K562 (cell line): ENCODE measurements around the gene DRC3. TPM values are rescaled to one million over a fixed set of nuclear protein-coding genes. Genes with fewer than 3 reads are reported as not detected.

Experiments used
- CEBPZ ChIP-seq: fragments of 150-350 bp; IDR thresholded peaks from 2 replicates; pipeline ENCODE4 v1.6.1; 2014; ENCODE audit warnings: low read depth, mild to moderate bottlenecking, low read length, borderline replicate concordance
- CHD2 ChIP-seq: IDR thresholded peaks from 2 replicates; pipeline ENCODE4 v1.6.1; 2011; ENCODE audit warnings: low read depth, low read length
- EGR1 ChIP-seq: fragments of 450-650 bp; conservative IDR thresholded peaks from 2 replicates; pipeline ENCODE4 v1.6.1; 2017; ENCODE audit warnings: mild to moderate bottlenecking
- HNRNPK ChIP-seq: fragments of 200-400 bp; formaldehyde crosslinking; IDR thresholded peaks from one replicate; pipeline ENCODE4 v1.6.1; 2018; ENCODE audit warnings: mild to moderate bottlenecking, low read depth, low read length; ENCODE audit not compliant: poor library complexity, severe bottlenecking
- NFIX ChIP-seq: fragments of 250-450 bp; sonication (Bioruptor Pico); IDR thresholded peaks from 2 replicates; pipeline ENCODE4 v1.4.0; 2020; ENCODE audit warnings: low read depth, mild to moderate bottlenecking, moderate library complexity
- NR0B1 ChIP-seq: fragments of 450-650 bp; IDR thresholded peaks from one replicate; pipeline ENCODE4 v1.6.1; 2018; ENCODE audit warnings: mild to moderate bottlenecking, moderate library complexity; ENCODE audit not compliant: partially characterized antibody
- PPARD ChIP-seq: fragments of 250-450 bp; sonication (Bioruptor Pico); IDR thresholded peaks from 2 replicates; pipeline ENCODE4 v1.8.0; 2022; ENCODE audit warnings: inconsistent platforms, mild to moderate bottlenecking, moderate library complexity
- PRDM10 ChIP-seq: fragments of 450-650 bp; IDR thresholded peaks from 2 replicates; pipeline ENCODE4 v1.6.1; 2018; ENCODE audit not compliant: partially characterized antibody
- PRMT5 ChIP-seq: sonication (generic); formaldehyde crosslinking; IDR thresholded peaks from 2 replicates; pipeline ENCODE4 v1.5.0; 2020; ENCODE audit warnings: missing genetic modification reagents
- RERE ChIP-seq: sonication (generic); formaldehyde crosslinking; IDR thresholded peaks from 2 replicates; pipeline ENCODE4 v1.8.0; 2023; ENCODE audit warnings: missing genetic modification reagents, mild to moderate bottlenecking, borderline replicate concordance
- STAT5B ChIP-seq: fragments of 250-450 bp; sonication (Bioruptor Pico); IDR thresholded peaks from 2 replicates; pipeline ENCODE4 v1.8.0; 2021; ENCODE audit warnings: mild to moderate bottlenecking, inconsistent platforms
- ZNF12 ChIP-seq: sonication (generic); formaldehyde crosslinking; IDR thresholded peaks from 2 replicates; pipeline ENCODE4 v1.4.0; 2020; ENCODE audit warnings: mild to moderate bottlenecking, missing genetic modification reagents
- ZNF696 ChIP-seq: fragments of 250-450 bp; sonication (Bioruptor Pico); conservative IDR thresholded peaks from 2 replicates; pipeline ENCODE4 v1.4.0; 2020; ENCODE audit warnings: mild to moderate bottlenecking, moderate library complexity
- polyA plus RNA-seq, 8 experiments: library from polyadenylated mRNA; depleted of rRNA in 4 of 8; stranded (reverse) in 5 of 8; unstranded in 3 of 8; fragments of >200 nt; fragmentation: Nextera tagmentation in 2 of 8; fragmentation: Illumina TruSeq in 1 of 8; extraction: Ambion mirVana in 2 of 8; extraction: Trizol in 1 of 8; gene quantifications; 2 replicates each; pipeline versions ENCODE4 v1.2.1 to v1.2.3, GENCODE V29; 2011 to 2014; ENCODE audit warnings: inconsistent platforms in 1 of 8, missing spikeins in 1 of 8
- total RNA-seq, 7 experiments: library from RNA; depleted of rRNA in 6 of 7; stranded (reverse); fragments of >200 nt in 6 of 7; fragmentation: Illumina TruSeq in 2 of 7; extraction: Trizol in 2 of 7; gene quantifications; 2 replicates each; pipeline versions ENCODE4 v1.2.1 to v1.2.3, GENCODE V29; 2011 to 2021; ENCODE audit warnings: low replicate concordance in 1 of 7

DRC3 gene
- total and polyA plus RNA-seq, 9 of the 15 experiments (the other 6 are each of a cell fraction or from before 2014, with no cell fraction given) = 0.10 to 0.84 (median 0.30) TPM; not detected in 3

DNA sequence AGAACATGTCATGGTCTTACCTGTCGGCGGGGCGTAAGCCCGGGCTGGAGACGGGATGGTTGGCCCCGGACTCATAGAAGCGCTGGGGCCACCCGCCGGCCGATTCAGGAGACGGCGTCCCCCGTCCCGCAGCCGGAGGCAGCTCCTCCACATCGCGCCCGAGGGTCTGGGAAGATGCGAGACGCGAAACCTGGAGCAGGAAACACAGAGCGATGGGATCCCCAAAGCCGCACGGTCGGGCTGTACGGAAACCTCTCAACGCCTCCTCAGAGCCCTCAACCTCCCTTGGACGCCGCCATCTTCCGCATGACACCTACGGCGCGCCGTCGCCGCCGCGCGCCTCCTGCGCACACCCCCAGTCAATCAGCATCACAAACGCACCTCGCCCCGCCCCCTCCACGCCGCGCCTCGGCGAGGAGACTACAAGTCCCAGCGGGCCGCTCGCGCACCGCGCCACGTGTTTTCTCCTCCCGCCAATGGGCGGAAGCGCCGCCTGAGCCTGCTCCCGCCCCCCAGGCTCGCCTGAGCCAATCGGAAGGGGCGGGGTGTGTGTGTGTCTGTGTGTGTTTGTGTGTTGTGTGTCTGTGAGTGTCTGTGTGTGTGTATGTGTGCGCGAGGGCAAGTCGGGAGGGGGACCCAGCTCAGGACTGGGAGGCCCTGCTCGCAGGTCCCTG lies 66.3 kb downstream of the DRC3 start, which contains the start of the genes ATPAF2 and GID4 (continued):
- TF ChIP-seq PRDM10 (peak; percentile 5), CHD2 (peak; percentile 74; the same call in 1 of the 2 replicates), STAT5B (no peak), ZNF12 (CRISPR knock-in tag) (0 out of 2 replicates have a peak, but pooled peaks have one; percentile 49), EGR1 (peak; percentile 83), HNRNPK (no peak), PRMT5 (CRISPR knock-in tag) (no peak), CEBPZ (no peak), NFIX (CRISPR knock-in tag) (no peak), NR0B1 (no peak), ZNF696 (no peak), PPARD (CRISPR knock-in tag) (no peak), RERE (CRISPR knock-in tag) (no peak)
